Measurements from ENCODE around the gene KIF25.

Gene KIF25

DNA sequence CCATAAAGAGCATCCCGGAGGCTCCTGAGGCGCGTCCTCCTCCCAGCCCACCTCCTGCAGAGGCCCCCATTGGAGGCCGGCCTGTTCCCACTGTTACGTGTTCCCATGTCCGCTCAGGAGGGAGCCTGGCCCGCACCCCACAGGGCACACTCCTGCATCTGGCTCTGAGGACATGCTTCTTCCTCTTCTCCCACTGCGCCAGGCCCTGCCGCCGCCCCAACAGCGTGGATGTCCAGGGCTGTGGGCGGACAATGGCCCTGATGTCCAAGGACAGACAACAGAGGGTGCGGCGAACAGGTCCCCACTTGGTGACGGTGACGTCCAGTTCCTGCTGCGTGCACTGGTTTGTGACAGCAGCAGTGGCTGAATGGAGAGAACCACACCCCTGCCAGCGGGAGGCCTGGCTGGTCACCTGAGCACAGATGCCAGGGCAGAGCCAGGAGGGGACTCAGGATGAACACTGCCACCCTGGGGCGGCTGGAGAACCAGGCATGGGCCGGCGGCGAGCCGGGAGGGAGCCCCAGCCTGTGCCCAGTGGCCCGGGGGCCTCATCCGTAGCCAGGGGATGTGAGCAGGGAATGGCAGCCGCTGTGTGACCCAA is 54.9 kb downstream of the KIF25 start:
- no peaks in the 10 kb centered on the region for H3K9me3 Mint-ChIP-seq
- ATAC-seq (replicated peaks) (no peak), DNase-seq (no peak)
- no peak overlapping the region for H3K4me3 Mint-ChIP-seq
- H3K27me3 Mint-ChIP-seq = no peaks in the 10 kb centered on the region
- no peak overlapping the region for H3K27ac Mint-ChIP-seq
- H3K4me1 Mint-ChIP-seq (ENCODE audit: low read depth in 2 of 2) = no peaks in the 10 kb centered on the region
- H3K36me3 Mint-ChIP-seq (ENCODE audit: insufficient read depth) = peaks cover 4% of the 10 kb centered on the region

GRCh38 chr6:168053086-168053956 is 55.9 kb downstream of the KIF25 start:
- H3K36me3 Mint-ChIP-seq (ENCODE audit: insufficient read depth) = peaks cover 4% of the 10 kb centered on the region
- no peaks in the 10 kb centered on the region for H3K27me3 Mint-ChIP-seq
- no peak overlapping the region for H3K4me3 Mint-ChIP-seq
- DNase-seq (no peak), ATAC-seq (replicated peaks) (no peak)
- no peaks in the 10 kb centered on the region for H3K4me1 Mint-ChIP-seq (ENCODE audit: low read depth in 2 of 2)
- H3K27ac Mint-ChIP-seq = no peak overlapping the region
- no peaks in the 10 kb centered on the region for H3K9me3 Mint-ChIP-seq

DNA sequence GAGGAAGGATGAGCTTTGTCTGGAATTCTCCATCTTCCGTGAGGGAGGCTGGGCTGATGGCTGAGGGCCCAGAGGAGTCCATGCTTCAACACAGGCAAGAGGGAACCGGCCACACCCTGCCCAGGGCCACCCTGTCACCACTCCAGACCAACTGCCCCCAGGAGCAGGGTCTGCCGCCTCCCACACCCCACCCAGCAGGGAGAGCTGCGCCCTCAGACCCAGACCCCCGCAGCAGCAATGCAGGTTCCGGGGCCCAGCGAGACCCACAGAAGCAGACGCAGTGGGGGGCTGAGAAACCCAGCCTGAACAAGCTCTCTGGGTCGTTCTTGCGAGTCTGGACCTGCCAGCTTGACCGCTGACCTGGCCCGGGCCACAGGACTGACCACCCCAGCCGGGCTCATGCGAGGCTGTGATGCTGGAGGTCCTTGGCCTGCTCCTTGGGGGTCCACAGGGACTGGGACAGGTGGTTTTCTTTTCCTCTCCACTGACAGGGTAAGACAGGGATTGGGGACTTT is 56.5 kb downstream of the KIF25 start:
- Mint-ChIP-seq H3K27ac (no peak overlapping the region), H3K9me3 (no peaks in the 10 kb centered on the region), H3K27me3 (no peaks in the 10 kb centered on the region), H3K4me3 (no peak overlapping the region), H3K36me3 (ENCODE audit: insufficient read depth) (peaks cover 4% of the 10 kb centered on the region), H3K4me1 (ENCODE audit: low read depth in 2 of 2) (no peaks in the 10 kb centered on the region)
- no peak for ATAC-seq (replicated peaks)
- DNase-seq = no peak

GRCh38 chr6:168054765-168055560 is 57.5 kb downstream of the KIF25 start:
- Mint-ChIP-seq H3K36me3 (ENCODE audit: insufficient read depth) (peaks cover 4% of the 10 kb centered on the region), H3K27me3 (no peaks in the 10 kb centered on the region), H3K4me3 (no peak overlapping the region), H3K4me1 (ENCODE audit: low read depth in 2 of 2) (no peaks in the 10 kb centered on the region), H3K9me3 (no peaks in the 10 kb centered on the region), H3K27ac (no peak overlapping the region)
- ATAC-seq (replicated peaks) (no peak), DNase-seq (no peak)

GRCh38 chr6:168055696-168056489 is 58.4 kb downstream of the KIF25 start:
- Mint-ChIP-seq H3K4me3 (no peak overlapping the region), H3K36me3 (ENCODE audit: insufficient read depth) (peaks cover 4% of the 10 kb centered on the region)
- no peak for ATAC-seq (replicated peaks)

GRCh38 chr6:168056892-168057527 is 59.5 kb downstream of the KIF25 start:
- H3K4me1 Mint-ChIP-seq (ENCODE audit: low read depth in 2 of 2) = no peaks in the 10 kb centered on the region
- no peak for DNase-seq
- no peak for ATAC-seq (replicated peaks)
- H3K27me3 Mint-ChIP-seq = peaks cover 0 to 8% of the 10 kb centered on the region in 2 donors
- H3K4me3 Mint-ChIP-seq = no peak overlapping the region
- no peaks in the 10 kb centered on the region for H3K9me3 Mint-ChIP-seq
- H3K36me3 Mint-ChIP-seq (ENCODE audit: insufficient read depth) = no peaks in the 10 kb centered on the region
- H3K27ac Mint-ChIP-seq = no peak overlapping the region

More at GRCh38 chr6:168055696-168056489, 58.4 kb downstream of the KIF25 start:
- DNase-seq = no peak
- Mint-ChIP-seq H3K27me3 (peaks cover 0 to 5% of the 10 kb centered on the region in 2 donors), H3K4me1 (ENCODE audit: low read depth in 2 of 2) (no peaks in the 10 kb centered on the region), H3K9me3 (no peaks in the 10 kb centered on the region), H3K27ac (no peak overlapping the region)

DNA sequence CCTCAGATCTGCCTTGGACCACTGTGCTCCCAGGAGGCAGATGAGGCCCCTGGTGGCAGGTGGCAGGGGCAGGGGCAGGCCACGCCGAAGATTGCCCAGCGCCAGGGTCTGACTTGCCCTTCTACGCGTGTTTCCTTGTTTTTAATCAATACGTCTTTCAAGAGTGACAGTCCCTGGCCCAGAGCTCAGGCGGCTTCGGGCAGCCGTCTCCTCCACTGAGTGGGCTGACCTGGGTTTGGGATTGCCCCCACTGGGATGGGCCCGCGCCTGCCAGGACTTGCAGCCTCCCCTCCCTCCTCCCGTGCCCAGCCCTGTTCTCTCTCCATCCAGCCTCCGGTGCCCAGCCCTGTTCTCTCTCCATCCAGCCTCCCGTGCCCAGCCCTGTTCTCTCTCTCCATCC is 60.4 kb downstream of the KIF25 start:
- H3K9me3 Mint-ChIP-seq = no peaks in the 10 kb centered on the region
- no peak overlapping the region for H3K27ac Mint-ChIP-seq
- H3K27me3 Mint-ChIP-seq = peaks cover 0 to 8% of the 10 kb centered on the region in 2 donors
- H3K36me3 Mint-ChIP-seq (ENCODE audit: insufficient read depth) = no peaks in the 10 kb centered on the region
- DNase-seq = no peak
- no peaks in the 10 kb centered on the region for H3K4me1 Mint-ChIP-seq (ENCODE audit: low read depth in 2 of 2)
- no peak overlapping the region for H3K4me3 Mint-ChIP-seq
- ATAC-seq (replicated peaks) = no peak

DNA sequence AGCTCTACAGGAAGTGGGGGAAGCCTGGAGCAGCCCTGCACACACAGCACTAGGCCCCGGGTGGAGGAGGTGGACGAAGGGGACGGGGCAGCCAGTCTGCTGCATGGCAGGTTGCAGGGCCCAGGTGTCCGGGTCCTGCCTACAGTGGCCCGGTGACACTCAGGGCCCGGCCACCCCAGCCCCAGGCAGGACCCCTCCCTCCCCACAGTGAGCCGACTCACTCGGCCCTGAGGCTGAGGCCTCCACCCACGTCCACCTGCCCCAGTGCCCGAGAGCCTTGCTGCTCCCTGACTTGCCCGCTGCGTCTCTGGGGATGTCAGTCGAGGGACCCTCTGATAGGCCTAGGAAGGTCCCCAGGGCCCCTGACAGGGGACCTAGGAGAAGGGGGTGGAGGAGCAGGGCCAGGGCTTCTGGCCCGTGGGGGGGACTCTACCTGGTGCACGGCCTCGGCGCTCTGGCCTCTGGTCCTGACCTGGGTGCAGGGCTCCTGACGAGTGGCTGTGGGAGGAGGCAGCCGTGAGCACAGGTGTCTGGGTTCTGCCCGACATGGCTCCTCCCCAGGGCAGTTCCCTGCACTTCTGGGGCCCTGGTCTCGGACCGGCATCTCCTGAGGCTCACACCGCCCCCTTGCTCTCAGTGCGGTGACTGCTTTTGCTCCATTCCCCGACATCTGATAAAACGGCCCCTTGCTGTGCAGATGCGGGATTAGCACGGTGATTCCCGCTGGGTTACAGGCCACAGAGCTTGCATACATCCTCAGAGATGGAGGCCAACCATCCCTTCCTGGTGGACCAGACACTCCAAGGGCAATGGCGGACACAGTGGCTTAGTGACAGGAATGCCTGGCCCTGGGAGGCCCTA is 61.5 kb downstream of the KIF25 start:
- no peak overlapping the region for H3K27ac Mint-ChIP-seq
- no peak for ATAC-seq (replicated peaks)

DNA sequence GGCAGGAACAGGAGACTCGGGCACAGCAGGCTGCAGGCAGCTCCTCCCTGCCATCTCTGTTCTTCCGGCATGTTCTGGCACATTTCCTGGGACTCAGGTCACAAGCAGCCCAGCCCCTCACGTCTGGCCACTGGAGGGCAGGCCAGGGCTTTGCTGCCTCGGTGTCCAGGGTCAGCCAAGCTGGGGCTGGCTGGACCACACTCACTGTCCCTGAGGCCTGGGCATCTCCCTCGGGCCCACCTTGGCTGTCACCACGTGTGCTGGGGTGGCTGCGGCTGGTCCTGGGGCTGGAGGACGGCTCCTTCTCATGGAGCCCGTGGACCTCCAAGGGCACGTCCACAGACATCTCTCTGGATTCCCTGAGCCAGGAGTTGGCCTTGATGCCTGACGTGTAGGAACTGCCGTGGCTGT is 63.1 kb downstream of the KIF25 start:
- Mint-ChIP-seq H3K4me3 (no peak overlapping the region), H3K27me3 (peaks cover 0 to 11% of the 10 kb centered on the region in 2 donors), H3K9me3 (no peaks in the 10 kb centered on the region), H3K4me1 (ENCODE audit: low read depth in 2 of 2) (peaks cover 0 to 2% of the 10 kb centered on the region in 2 donors), H3K36me3 (ENCODE audit: insufficient read depth) (no peaks in the 10 kb centered on the region), H3K27ac (no peak overlapping the region)
- DNase-seq (no peak), ATAC-seq (replicated peaks) (no peak)

More for the DNA sequence above, 61.5 kb downstream of the KIF25 start:
- Mint-ChIP-seq H3K27me3 (peaks cover 0 to 8% of the 10 kb centered on the region in 2 donors), H3K36me3 (ENCODE audit: insufficient read depth) (no peaks in the 10 kb centered on the region), H3K4me1 (ENCODE audit: low read depth in 2 of 2) (no peaks in the 10 kb centered on the region), H3K9me3 (no peaks in the 10 kb centered on the region), H3K4me3 (no peak overlapping the region)
- DNase-seq = no peak

DNA sequence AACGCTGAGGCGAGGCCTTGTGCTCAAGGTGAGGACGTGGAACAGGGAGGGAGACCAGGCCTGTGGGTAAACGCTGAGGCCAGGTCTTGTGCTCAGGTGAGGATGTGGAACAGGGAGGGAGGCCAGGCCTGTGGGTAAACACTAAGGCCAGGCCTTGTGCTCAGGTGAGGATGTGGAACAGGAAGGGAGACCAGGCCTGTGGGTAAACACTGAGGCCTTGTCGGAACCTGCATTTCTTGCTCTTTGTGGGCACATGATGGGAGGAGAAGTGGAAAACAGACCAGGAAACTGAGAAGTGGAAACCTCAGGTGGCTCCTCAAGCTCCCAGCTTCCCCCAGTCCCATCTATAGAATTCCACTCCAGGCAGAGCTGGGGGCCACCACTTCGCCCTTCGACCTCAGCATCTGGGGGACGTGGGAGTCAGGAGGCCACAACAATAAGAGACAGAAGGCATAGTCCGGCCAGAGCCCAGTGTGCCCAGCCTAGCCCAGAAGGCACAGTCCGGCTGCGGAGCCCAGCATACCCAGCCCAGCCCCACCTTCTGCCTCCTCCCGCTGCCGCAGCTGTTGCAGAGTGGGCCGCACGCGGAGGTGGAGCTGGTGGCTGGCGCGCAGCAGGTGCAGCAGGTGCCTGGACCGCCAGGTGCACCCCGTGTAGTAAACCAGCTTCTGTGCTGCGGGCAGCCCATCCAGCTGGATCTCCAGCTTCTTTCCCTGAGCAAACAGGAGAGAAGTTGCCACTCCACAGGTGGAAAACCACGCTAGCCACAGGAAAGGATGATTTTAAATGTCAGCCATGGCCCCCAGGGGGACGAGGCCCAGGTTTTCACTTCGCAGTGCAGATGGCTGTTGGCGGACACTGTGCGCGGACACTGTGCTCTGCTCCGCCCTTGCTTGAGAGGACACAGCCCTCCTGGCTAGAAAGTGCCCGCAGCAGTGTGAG is 64.1 kb downstream of the KIF25 start:
- H3K36me3 Mint-ChIP-seq (ENCODE audit: insufficient read depth) = peaks cover 2% of the 10 kb centered on the region

More for the DNA sequence above, 64.1 kb downstream of the KIF25 start:
- Mint-ChIP-seq H3K4me1 (ENCODE audit: low read depth in 2 of 2) (peaks cover 0 to 2% of the 10 kb centered on the region in 2 donors), H3K27ac (no peak overlapping the region), H3K4me3 (no peak overlapping the region), H3K27me3 (peaks cover 0 to 15% of the 10 kb centered on the region in 2 donors), H3K9me3 (no peaks in the 10 kb centered on the region)
- no peak for ATAC-seq (replicated peaks)
- no peak for DNase-seq
